SU-DHL-6 (cell line): Measurements from ENCODE around the gene YBX2.

Experiments
- H2AFZ ChIP-seq: fragments of 200-600 bp; sonication (generic); 2 replicates; pipeline ENCODE4 v1.6.1; 2014; ENCODE audit warnings: low read depth, mild to moderate bottlenecking, moderate library complexity, mixed read lengths, antibody characterized with exemption, low read length; ENCODE audit not compliant: severe bottlenecking
- H3F3A ChIP-seq: fragments of 200-600 bp; shearing (Covaris generic); 2 replicates; pipeline ENCODE4 v1.6.0; 2016; ENCODE audit warnings: antibody characterized with exemption, mild to moderate bottlenecking; ENCODE audit not compliant: insufficient read depth
- H3K27ac ChIP-seq: fragments of 200-600 bp; sonication (generic); 2 replicates; pipeline ENCODE4 v1.5.1; 2016; ENCODE audit warnings: low read depth, mild to moderate bottlenecking, low read length, moderate library complexity, mixed read lengths
- H3K27me3 ChIP-seq: fragments of 200-600 bp; sonication (generic), shearing (Covaris generic); 2 replicates; pipeline ENCODE4 v1.6.0; 2014; ENCODE audit warnings: mild to moderate bottlenecking, low read length
- H3K36me3 ChIP-seq: fragments of 200-600 bp; sonication (generic); 2 replicates; pipeline ENCODE4 v1.6.1; 2014; ENCODE audit warnings: mild to moderate bottlenecking, low read length, mixed read lengths
- H3K4me2 ChIP-seq: fragments of 300-600, 200-600 bp; shearing (Covaris generic), sonication (generic); 2 replicates; pipeline ENCODE4 v1.6.0; 2014; ENCODE audit warnings: low read length, low read depth, mild to moderate bottlenecking; ENCODE audit not compliant: poor library complexity, severe bottlenecking
- H3K4me3 ChIP-seq: fragments of 200-600 bp; sonication (generic); 2 replicates; pipeline ENCODE4 v1.5.1; 2014; ENCODE audit warnings: antibody characterized with exemption, low read length, mild to moderate bottlenecking, mixed read lengths; ENCODE audit not compliant: insufficient read depth, poor library complexity, severe bottlenecking
- H3K79me2 ChIP-seq: fragments of 200-600 bp; sonication (generic); 2 replicates; pipeline ENCODE4 v1.6.1; 2014; ENCODE audit warnings: mild to moderate bottlenecking, low read length, moderate library complexity; ENCODE audit not compliant: insufficient read depth
- H3K9ac ChIP-seq: fragments of 200-600 bp; sonication (generic); 2 replicates; pipeline ENCODE4 v1.7.0; 2014; ENCODE audit warnings: mild to moderate bottlenecking, low read length
- H3K9me2 ChIP-seq: fragments of 200-600 bp; sonication (generic); replicated peaks from 2 replicates; pipeline ENCODE4 v1.6.1; 2014; ENCODE audit warnings: low read length; ENCODE audit not compliant: insufficient read depth
- H3K9me3 ChIP-seq: fragments of 200-600 bp; sonication (generic); 2 replicates; pipeline ENCODE4 v1.6.1; 2014; ENCODE audit warnings: low read length, mixed read lengths; ENCODE audit not compliant: insufficient read depth
- H4K20me1 ChIP-seq: fragments of 200-600 bp; sonication (generic); 2 replicates; pipeline ENCODE4 v1.6.1; 2014; ENCODE audit warnings: low read depth, mild to moderate bottlenecking, antibody characterized with exemption, low read length, moderate library complexity, mixed read lengths
- EZH2phosphoT487 ChIP-seq: fragments of 200-600 bp; sonication (generic), shearing (Covaris generic); conservative IDR thresholded peaks from 2 replicates; pipeline ENCODE4 v1.6.1; 2018; ENCODE audit warnings: mild to moderate bottlenecking, antibody characterized with exemption, low read length, moderate library complexity, mixed read lengths
- TF ChIP-seq, protein P1 (sequence below): fragments of 200-600 bp; sonication (generic); IDR thresholded peaks from one replicate; pipeline ENCODE4 v1.5.1; 2017; ENCODE audit warnings: antibody characterized with exemption, mild to moderate bottlenecking, low read length, moderate library complexity; ENCODE audit not compliant: insufficient read depth, poor library complexity, severe bottlenecking

YBX2 gene

GRCh38 chr17:7307686-7308624, 13.5 kb upstream of the YBX2 start:
- peaks cover 24% of the 10 kb centered on the region for H3K36me3 ChIP-seq
- peak overlapping the region; percentile 93 for H3K27ac ChIP-seq
- no peaks in the 10 kb centered on the region for H3K9me3 ChIP-seq
- H3K27me3 ChIP-seq, result no peaks in the 10 kb centered on the region
- peaks cover 38% of the 10 kb centered on the region for H3K79me2 ChIP-seq
- H3K9me2 ChIP-seq, result no peaks in the 10 kb centered on the region
- peak overlapping the region; percentile 88 for H3K4me2 ChIP-seq
- H4K20me1 ChIP-seq, result peaks cover 19% of the 10 kb centered on the region
- TF ChIP-seq EZH2phosphoT487, result no peak
- H3K9ac ChIP-seq, result peak overlapping the region; percentile 96
- peak overlapping the region; percentile 86 for H3K4me3 ChIP-seq
- no peak overlapping the region for H2AFZ ChIP-seq
- peaks cover 51% of the 10 kb centered on the region for H3F3A ChIP-seq

DNA sequence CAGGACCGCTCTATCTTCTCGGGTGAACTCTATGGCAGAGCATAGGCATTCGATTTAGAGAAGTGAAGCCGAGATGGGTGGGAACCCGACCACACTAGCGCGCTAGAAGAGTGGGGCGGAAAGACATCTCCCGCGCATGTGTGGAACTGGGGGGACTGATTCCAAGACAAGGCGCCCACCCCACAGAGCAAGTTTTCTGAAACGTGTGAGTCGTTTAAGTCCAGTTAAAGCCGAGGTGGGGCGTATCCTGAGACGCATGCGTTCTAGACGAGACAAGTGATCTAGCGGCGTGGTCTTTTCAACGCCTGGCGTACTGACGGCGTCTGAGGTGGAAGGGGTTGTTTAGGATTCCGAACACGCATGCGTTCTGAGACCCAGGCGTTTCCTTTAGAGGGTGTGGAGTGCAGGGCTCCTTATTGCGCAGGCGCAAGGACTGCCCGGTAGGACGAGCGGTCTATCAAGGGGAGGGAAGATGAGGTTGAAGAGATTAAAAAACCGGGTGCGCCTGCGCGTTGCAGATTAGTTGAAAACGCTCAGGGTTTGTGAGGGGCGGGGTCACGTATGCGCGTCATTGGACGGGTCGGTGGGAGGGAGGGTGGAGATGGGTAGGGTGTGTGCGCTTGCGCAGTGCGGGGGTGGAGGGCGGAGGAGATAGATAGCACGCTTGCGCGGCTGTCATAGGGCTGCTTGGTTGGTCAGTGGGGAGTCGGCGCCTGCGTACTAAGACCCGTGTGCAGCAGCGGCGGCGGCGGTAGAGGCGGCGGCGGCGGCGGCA, 12.7 kb upstream of the YBX2 start, which contains the start of gene EIF5A:
EIF5A (plus strand) TSS at position 718 of the 775 bp plus-strand sequence. CDS start 2,008 bp downstream, outside the sequence.
- Histone ChIP-seq H3K4me3 (peak within 1 kb of the TSS; percentile 86), H3K27ac (peak within 1 kb of the TSS; percentile 93), H3K27me3 (no peaks in the 10 kb centered on the region), H3K9me3 (no peaks in the 10 kb centered on the region), H3F3A (peaks cover 43% of the 10 kb centered on the region), H2AFZ (peak within 1 kb of the TSS; percentile 91), H3K9me2 (no peaks in the 10 kb centered on the region), H3K9ac (peak within 1 kb of the TSS; percentile 96), H3K4me2 (peak within 1 kb of the TSS; percentile 88), H3K79me2 (peaks cover 38% of the 10 kb centered on the region), H4K20me1 (peaks cover 19% of the 10 kb centered on the region), H3K36me3 (peaks cover 24% of the 10 kb centered on the region)
- TF ChIP-seq, protein P1, sequence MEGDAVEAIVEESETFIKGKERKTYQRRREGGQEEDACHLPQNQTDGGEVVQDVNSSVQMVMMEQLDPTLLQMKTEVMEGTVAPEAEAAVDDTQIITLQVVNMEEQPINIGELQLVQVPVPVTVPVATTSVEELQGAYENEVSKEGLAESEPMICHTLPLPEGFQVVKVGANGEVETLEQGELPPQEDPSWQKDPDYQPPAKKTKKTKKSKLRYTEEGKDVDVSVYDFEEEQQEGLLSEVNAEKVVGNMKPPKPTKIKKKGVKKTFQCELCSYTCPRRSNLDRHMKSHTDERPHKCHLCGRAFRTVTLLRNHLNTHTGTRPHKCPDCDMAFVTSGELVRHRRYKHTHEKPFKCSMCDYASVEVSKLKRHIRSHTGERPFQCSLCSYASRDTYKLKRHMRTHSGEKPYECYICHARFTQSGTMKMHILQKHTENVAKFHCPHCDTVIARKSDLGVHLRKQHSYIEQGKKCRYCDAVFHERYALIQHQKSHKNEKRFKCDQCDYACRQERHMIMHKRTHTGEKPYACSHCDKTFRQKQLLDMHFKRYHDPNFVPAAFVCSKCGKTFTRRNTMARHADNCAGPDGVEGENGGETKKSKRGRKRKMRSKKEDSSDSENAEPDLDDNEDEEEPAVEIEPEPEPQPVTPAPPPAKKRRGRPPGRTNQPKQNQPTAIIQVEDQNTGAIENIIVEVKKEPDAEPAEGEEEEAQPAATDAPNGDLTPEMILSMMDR, result no peak
- no peak for TF ChIP-seq EZH2phosphoT487

GRCh38 chr17:7304179-7304578, 9.7 kb upstream of the YBX2 start:
- peaks cover 2% of the 10 kb centered on the region for H4K20me1 ChIP-seq
- H3K4me3 ChIP-seq, result no peak overlapping the region
- TF ChIP-seq, protein P1, result no peak
- TF ChIP-seq EZH2phosphoT487, result no peak
- no peaks in the 10 kb centered on the region for H3K9me2 ChIP-seq
- no peak overlapping the region for H3K9ac ChIP-seq
- H2AFZ ChIP-seq, result no peak overlapping the region
- H3K27ac ChIP-seq, result no peak overlapping the region
- no peak overlapping the region for H3K4me2 ChIP-seq
- no peaks in the 10 kb centered on the region for H3K27me3 ChIP-seq
- H3K9me3 ChIP-seq, result no peaks in the 10 kb centered on the region
- H3K79me2 ChIP-seq, result peaks cover 18% of the 10 kb centered on the region
- peaks cover 18% of the 10 kb centered on the region for H3F3A ChIP-seq
- peaks cover 6% of the 10 kb centered on the region for H3K36me3 ChIP-seq
